ENCODE data around the gene SLX4IP. TPM values are rescaled to one million over a fixed set of nuclear protein-coding genes. Genes with fewer than 3 reads are reported as not detected.

SLX4IP gene
- total RNA-seq, 1 donor from 2014 or later, result 2.8 TPM

GRCh38 chr20:10555393-10555792 lies 120.3 kb downstream of the SLX4IP start:
- DNase-seq (ENCODE audit: missing footprints) (no peak), ATAC-seq (no peak)
- intact Hi-C loops (cut with DNase I), result loop anchor here (10.0 kb wide), 1 partner anchor 459 kb away; no protein-coding TSS in a partner anchor

GRCh38 chr20:10555865-10556308 lies 120.8 kb downstream of the SLX4IP start:
- ATAC-seq (no peak), DNase-seq (ENCODE audit: missing footprints) (no peak)
- intact Hi-C loops (cut with DNase I), result loop anchor here (10.0 kb wide), 1 partner anchor 459 kb away; no protein-coding TSS in a partner anchor

GRCh38 chr20:10556519-10557083 lies 121.5 kb downstream of the SLX4IP start:
- intact Hi-C loops (cut with DNase I), result loop anchor here (10.0 kb wide), 1 partner anchor 458 kb away; no protein-coding TSS in a partner anchor
- DNase-seq (ENCODE audit: missing footprints), result no peak
- no peak for ATAC-seq

GRCh38 chr20:10557685-10558084 lies 122.6 kb downstream of the SLX4IP start:
- DNase-seq (ENCODE audit: missing footprints) (no peak), ATAC-seq (no peak)
- intact Hi-C loops (cut with DNase I), result loop anchor here (2.0 to 10.0 kb wide), 2 partner anchors 77 to 457 kb away; no protein-coding TSS in a partner anchor

- intact Hi-C loops (cut with DNase I), result loop anchor here (2.0 to 10.0 kb wide), 2 partner anchors 76 to 456 kb away; no protein-coding TSS in a partner anchor
- ATAC-seq (no peak), DNase-seq (ENCODE audit: missing footprints) (no peak)
These were observed 123.6 kb downstream of the SLX4IP start for GRCh38 chr20:10558635-10559187.

- ATAC-seq (no peak), DNase-seq (ENCODE audit: missing footprints) (no peak)
- intact Hi-C loops (cut with DNase I), result loop anchor here (2.0 to 10.0 kb wide), 2 partner anchors 76 to 456 kb away; no protein-coding TSS in a partner anchor
These were observed 124.2 kb downstream of the SLX4IP start for GRCh38 chr20:10559266-10559665.

GRCh38 chr20:10560686-10561085 lies 125.6 kb downstream of the SLX4IP start:
- ATAC-seq (no peak), DNase-seq (ENCODE audit: missing footprints) (no peak)
- intact Hi-C loops (cut with DNase I), result no loop called here

GRCh38 chr20:10561302-10561701 lies 126.2 kb downstream of the SLX4IP start:
- intact Hi-C loops (cut with DNase I), result no loop called here
- ATAC-seq (no peak), DNase-seq (ENCODE audit: missing footprints) (no peak)

GRCh38 chr20:10562899-10563298 lies 127.8 kb downstream of the SLX4IP start:
- DNase-seq (ENCODE audit: missing footprints), result no peak
- no peak for ATAC-seq
- intact Hi-C loops (cut with DNase I), result no loop called here

GRCh38 chr20:10563935-10564492 lies 128.9 kb downstream of the SLX4IP start:
- DNase-seq (ENCODE audit: missing footprints), result no peak
- no peak for ATAC-seq
- intact Hi-C loops (cut with DNase I), result no loop called here

GRCh38 chr20:10565191-10565921 lies 130.3 kb downstream of the SLX4IP start:
- no peak for DNase-seq (ENCODE audit: missing footprints)
- intact Hi-C loops (cut with DNase I), result no loop called here
- peak; percentile 89 for ATAC-seq

- intact Hi-C loops (cut with DNase I), result no loop called here
- ATAC-seq, result no peak
- DNase-seq (ENCODE audit: missing footprints), result no peak
These were observed 131.1 kb downstream of the SLX4IP start for GRCh38 chr20:10565922-10566897.

GRCh38 chr20:10568032-10568431 lies 132.9 kb downstream of the SLX4IP start:
- ATAC-seq (no peak), DNase-seq (ENCODE audit: missing footprints) (no peak)
- intact Hi-C loops (cut with DNase I), result no loop called here

- no peak for DNase-seq (ENCODE audit: missing footprints)
- no peak for ATAC-seq
- intact Hi-C loops (cut with DNase I), result no loop called here
These were observed 136.3 kb downstream of the SLX4IP start for GRCh38 chr20:10571313-10571815.

GRCh38 chr20:10572853-10573252 lies 137.7 kb downstream of the SLX4IP start:
- ATAC-seq (no peak), DNase-seq (ENCODE audit: missing footprints) (no peak)
- intact Hi-C loops (cut with DNase I), result no loop called here

GRCh38 chr20:10573273-10573950 lies 138.3 kb downstream of the SLX4IP start:
- DNase-seq (ENCODE audit: missing footprints) (no peak), ATAC-seq (no peak)
- intact Hi-C loops (cut with DNase I), result no loop called here

GRCh38 chr20:10573951-10574339 lies 138.8 kb downstream of the SLX4IP start:
- ATAC-seq, result no peak
- DNase-seq (ENCODE audit: missing footprints), result no peak
- intact Hi-C loops (cut with DNase I), result no loop called here
